Ovary (tissue), 3 donors: ENCODE results near the gene USH2A.

ENCODE experiments used
- EP300 ChIP-seq: sonication (generic); formaldehyde crosslinking; IDR thresholded peaks from one replicate; pipeline ENCODE4 v1.6.1; 2017; ENCODE audit warnings: antibody characterized with exemption
- TF ChIP-seq, protein P1 (sequence below), 3 donors: fragments of 450-650 bp in 2 of 3; fragments of 200-600 bp in 1 of 3; IDR thresholded peaks; one replicate each; pipeline versions ENCODE4 v1.5.1 to v1.8.0; 2016 to 2022; ENCODE audit warnings: antibody characterized with exemption in 3 of 3, mild to moderate bottlenecking in 1 of 3
- donor health status: DM: no; HTN: no; CAD: no.

DNA sequence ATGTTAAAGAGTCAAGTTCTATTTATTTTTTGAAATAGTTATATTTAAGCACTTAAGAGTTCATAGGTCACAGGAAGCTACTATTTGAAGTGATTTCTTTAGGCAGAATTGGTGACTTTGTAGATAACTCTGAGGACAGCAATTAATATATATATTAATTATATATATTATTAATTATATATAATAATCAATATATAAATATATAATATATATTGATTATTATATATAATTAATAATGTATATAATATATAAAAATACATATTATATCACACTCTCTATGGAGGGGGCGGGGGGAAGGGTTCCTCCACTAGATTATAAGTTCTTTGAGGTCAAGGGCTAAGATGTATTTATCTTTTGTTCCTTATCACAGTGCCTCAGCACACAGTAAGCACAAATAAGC is 547.5 kb downstream of the USH2A start:
- TF ChIP-seq, protein P1, sequence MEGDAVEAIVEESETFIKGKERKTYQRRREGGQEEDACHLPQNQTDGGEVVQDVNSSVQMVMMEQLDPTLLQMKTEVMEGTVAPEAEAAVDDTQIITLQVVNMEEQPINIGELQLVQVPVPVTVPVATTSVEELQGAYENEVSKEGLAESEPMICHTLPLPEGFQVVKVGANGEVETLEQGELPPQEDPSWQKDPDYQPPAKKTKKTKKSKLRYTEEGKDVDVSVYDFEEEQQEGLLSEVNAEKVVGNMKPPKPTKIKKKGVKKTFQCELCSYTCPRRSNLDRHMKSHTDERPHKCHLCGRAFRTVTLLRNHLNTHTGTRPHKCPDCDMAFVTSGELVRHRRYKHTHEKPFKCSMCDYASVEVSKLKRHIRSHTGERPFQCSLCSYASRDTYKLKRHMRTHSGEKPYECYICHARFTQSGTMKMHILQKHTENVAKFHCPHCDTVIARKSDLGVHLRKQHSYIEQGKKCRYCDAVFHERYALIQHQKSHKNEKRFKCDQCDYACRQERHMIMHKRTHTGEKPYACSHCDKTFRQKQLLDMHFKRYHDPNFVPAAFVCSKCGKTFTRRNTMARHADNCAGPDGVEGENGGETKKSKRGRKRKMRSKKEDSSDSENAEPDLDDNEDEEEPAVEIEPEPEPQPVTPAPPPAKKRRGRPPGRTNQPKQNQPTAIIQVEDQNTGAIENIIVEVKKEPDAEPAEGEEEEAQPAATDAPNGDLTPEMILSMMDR (IDR thresholded peaks at IDR 0.05), result no peak
- TF ChIP-seq EP300, result no peak
